Fibroblast of villous mesenchyme (primary cell): ENCODE data around the gene PTEN. TPM values are rescaled to one million over a fixed set of nuclear protein-coding genes. Genes with fewer than 3 reads are reported as not detected.
A peak's percentile ranks its signal among the peaks of the same experiment; 100 is the strongest.

ENCODE experiments used
- DNase-seq: peaks from one replicate; pipeline ENCODE4 v3.0.0-alpha.2; 2010; ENCODE audit warnings: low read depth
- H3K4me3 ChIP-seq: 2 replicates; pipeline ENCODE4 v1.5.1; 2011; ENCODE audit warnings: low read depth, mild to moderate bottlenecking, low read length
- total RNA-seq: library from RNA; depleted of rRNA; stranded (reverse); fragments of >200 nt; gene quantifications from 2 replicates; pipeline ENCODE4 v1.2.3, GENCODE V29; 2012
- TF ChIP-seq, protein P1 (sequence below): IDR thresholded peaks from 2 replicates; pipeline ENCODE4 v1.5.1; 2012; ENCODE audit warnings: low read depth, mild to moderate bottlenecking, low read length; ENCODE audit not compliant: insufficient read depth

Gene PTEN
- total RNA-seq, 1 donor: 276 TPM

- TF ChIP-seq, protein P1, sequence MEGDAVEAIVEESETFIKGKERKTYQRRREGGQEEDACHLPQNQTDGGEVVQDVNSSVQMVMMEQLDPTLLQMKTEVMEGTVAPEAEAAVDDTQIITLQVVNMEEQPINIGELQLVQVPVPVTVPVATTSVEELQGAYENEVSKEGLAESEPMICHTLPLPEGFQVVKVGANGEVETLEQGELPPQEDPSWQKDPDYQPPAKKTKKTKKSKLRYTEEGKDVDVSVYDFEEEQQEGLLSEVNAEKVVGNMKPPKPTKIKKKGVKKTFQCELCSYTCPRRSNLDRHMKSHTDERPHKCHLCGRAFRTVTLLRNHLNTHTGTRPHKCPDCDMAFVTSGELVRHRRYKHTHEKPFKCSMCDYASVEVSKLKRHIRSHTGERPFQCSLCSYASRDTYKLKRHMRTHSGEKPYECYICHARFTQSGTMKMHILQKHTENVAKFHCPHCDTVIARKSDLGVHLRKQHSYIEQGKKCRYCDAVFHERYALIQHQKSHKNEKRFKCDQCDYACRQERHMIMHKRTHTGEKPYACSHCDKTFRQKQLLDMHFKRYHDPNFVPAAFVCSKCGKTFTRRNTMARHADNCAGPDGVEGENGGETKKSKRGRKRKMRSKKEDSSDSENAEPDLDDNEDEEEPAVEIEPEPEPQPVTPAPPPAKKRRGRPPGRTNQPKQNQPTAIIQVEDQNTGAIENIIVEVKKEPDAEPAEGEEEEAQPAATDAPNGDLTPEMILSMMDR: no peak
- DNase-seq: peak; percentile 28
- H3K4me3 ChIP-seq: no peak overlapping the region
Measured at GRCh38 chr10:87960230-87960629, 96.8 kb downstream of the PTEN start.

DNA sequence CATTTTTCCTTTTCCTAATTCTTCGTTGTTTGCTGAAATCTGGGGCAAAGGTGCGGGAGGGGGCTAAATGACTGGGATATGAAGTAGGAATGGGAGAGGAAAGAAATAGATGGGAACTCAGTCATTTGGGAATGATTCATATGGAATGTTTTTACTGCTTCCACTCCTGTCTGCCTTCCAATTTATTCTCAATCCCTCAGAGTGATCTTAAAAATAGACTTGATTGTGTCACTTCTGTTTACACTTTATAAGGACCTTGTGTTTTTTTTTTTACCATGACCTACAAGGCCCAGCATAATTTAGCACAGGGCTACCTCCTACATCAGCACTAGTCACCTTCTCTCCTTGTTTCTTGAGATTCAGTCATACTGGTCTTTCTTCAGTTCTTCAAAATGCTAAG is 97.9 kb downstream of the PTEN start:
- TF ChIP-seq, protein P1: no peak
- DNase-seq: peak; percentile 54
- H3K4me3 ChIP-seq: no peak overlapping the region

GRCh38 chr10:87966459-87966858 is 103.0 kb downstream of the PTEN start:
- DNase-seq: no peak
- no peak overlapping the region for H3K4me3 ChIP-seq
- TF ChIP-seq, protein P1: no peak

DNA sequence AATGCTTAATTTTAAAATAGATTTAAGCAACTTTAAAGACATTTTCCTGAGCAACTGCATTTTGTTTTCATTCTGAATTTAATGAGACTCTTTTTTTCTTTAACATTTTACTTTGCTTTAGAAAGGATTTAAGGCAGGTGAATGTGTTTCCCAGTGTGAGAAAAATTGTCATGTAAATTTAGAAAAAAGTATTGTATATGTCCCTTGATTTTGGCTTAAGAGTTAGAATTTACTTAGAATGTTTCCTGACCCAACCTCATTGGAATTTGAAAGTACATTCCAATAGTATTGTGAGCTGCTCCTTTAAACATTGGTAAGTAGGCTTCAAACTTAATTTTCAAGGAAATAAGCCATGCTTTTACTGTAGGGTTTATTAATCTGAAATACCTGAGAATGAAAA is 110.2 kb downstream of the PTEN start:
- DNase-seq: peak; percentile 24
- TF ChIP-seq, protein P1: no peak
- no peak overlapping the region for H3K4me3 ChIP-seq

- no peak for DNase-seq
- H3K4me3 ChIP-seq: no peak overlapping the region
- TF ChIP-seq, protein P1: no peak
Measured at GRCh38 chr10:87974130-87974529, 110.7 kb downstream of the PTEN start.

- TF ChIP-seq, protein P1: no peak
- DNase-seq: no peak
Measured at GRCh38 chr10:87974769-87975168, 111.3 kb downstream of the PTEN start.

GRCh38 chr10:87976101-87976743 is 112.8 kb downstream of the PTEN start:
- TF ChIP-seq, protein P1: no peak
- no peak overlapping the region for H3K4me3 ChIP-seq
- DNase-seq: peak; percentile 39

More at GRCh38 chr10:87974769-87975168, 111.3 kb downstream of the PTEN start:
- no peak overlapping the region for H3K4me3 ChIP-seq
